Suppressor macrophage treated with lipopolysaccharide for 4 hours (primary cell): ENCODE data around the gene SYAP1.
"Not testable (repeated sequence)": the region's sequence is repeated elsewhere in the genome, so short reads cannot be mapped to it uniquely, and the experiment has no call there.

Source experiments
- DNase-seq: peaks from one replicate; pipeline ENCODE4 v3.0.0-alpha.2; 2020

SYAP1 gene

GRCh38 chrX:16719334-16720084, at the start of gene SYAP1:
TSS of gene SYAP1 (plus strand) at chrX:16719612. CDS start at chrX:16719725, 113 bp downstream.
- DNase-seq = peak; percentile 96

GRCh38 chrX:16671005-16671404, 48.4 kb upstream of the SYAP1 start:
- peak; percentile 7 for DNase-seq

GRCh38 chrX:16678689-16679088, 40.7 kb upstream of the SYAP1 start:
- DNase-seq = no peak

- no peak for DNase-seq
These were observed 36.3 kb upstream of the SYAP1 start for GRCh38 chrX:16683007-16683664.

- no peak for DNase-seq
These were observed 31.9 kb upstream of the SYAP1 start for GRCh38 chrX:16687514-16687913.

- DNase-seq = peak; percentile 51
These were observed 24.2 kb upstream of the SYAP1 start for GRCh38 chrX:16695079-16695676.

- no peak for DNase-seq
These were observed 22.5 kb upstream of the SYAP1 start for GRCh38 chrX:16696956-16697355.

- no peak for DNase-seq
These were observed 20.0 kb upstream of the SYAP1 start for GRCh38 chrX:16699389-16699788.

- DNase-seq = no peak
These were observed 18.7 kb upstream of the SYAP1 start for GRCh38 chrX:16700734-16701133.

GRCh38 chrX:16702700-16703599, 16.5 kb upstream of the SYAP1 start:
- DNase-seq = no peak

GRCh38 chrX:16705370-16705769, 14.0 kb upstream of the SYAP1 start:
- DNase-seq = no peak

GRCh38 chrX:16708016-16708415, 11.4 kb upstream of the SYAP1 start:
- no peak for DNase-seq

GRCh38 chrX:16711219-16711811, 8.1 kb upstream of the SYAP1 start:
- no peak for DNase-seq

- DNase-seq = no peak
These were observed 7.4 kb upstream of the SYAP1 start for GRCh38 chrX:16711893-16712547.

GRCh38 chrX:16712548-16713155, 6.8 kb upstream of the SYAP1 start, which contains the start of gene CTPS2:
TSS of gene CTPS2 (minus strand) at chrX:16712669. CDS start at chrX:16702902, 9,767 bp downstream.
- peak; percentile 51 for DNase-seq

GRCh38 chrX:16714504-16714903, 4.9 kb upstream of the SYAP1 start:
- DNase-seq = no peak

- not testable (repeated sequence) for DNase-seq
These were observed 3.8 kb upstream of the SYAP1 start for GRCh38 chrX:16715638-16716037.

- DNase-seq = not testable (repeated sequence)
These were observed 3.0 kb upstream of the SYAP1 start for GRCh38 chrX:16716451-16716850.

- DNase-seq = no peak
These were observed 533 bp upstream of the SYAP1 start for GRCh38 chrX:16718824-16719333.

- DNase-seq = no peak
These were observed 3.1 kb downstream of the SYAP1 start for GRCh38 chrX:16722481-16722880.

- no peak for DNase-seq
These were observed 5.7 kb downstream of the SYAP1 start for GRCh38 chrX:16725072-16725471.
